Measurements from ENCODE around the gene SLC39A11. TPM values are rescaled to one million over a fixed set of nuclear protein-coding genes. Genes with fewer than 3 reads are reported as not detected.

Gene SLC39A11
- total RNA-seq, 2 experiments from 2014 or later = 9.7 to 12.2 TPM

- CTCF ChIA-PET = no interaction called here
- Histone ChIP-seq H3K27ac (ENCODE audit: low read depth in 1 of 2, low read length in 2 of 2) (no peak overlapping the region), H3K27me3 (ENCODE audit: control insufficient read depth in 1 of 2, insufficient read depth in 2 of 2, low read length in 2 of 2) (peaks cover 6 to 10% of the 10 kb centered on the region in 2 experiments), H3K9me3 (ENCODE audit: control insufficient read depth in 1 of 2, insufficient read depth in 1 of 2, low read length in 2 of 2) (no peaks in the 10 kb centered on the region), H3K4me1 (ENCODE audit: insufficient read depth, low read length) (no peaks in the 10 kb centered on the region), H3K36me3 (ENCODE audit: insufficient read depth, low read length) (no peaks in the 10 kb centered on the region), H3K4me3 (ENCODE audit: low read length) (no peak overlapping the region)
- POLR2A ChIA-PET = no interaction called here
- DNase-seq = no peak
- no peaks in the 10 kb centered on the region for H3K9me3 Mint-ChIP-seq
- TF ChIP-seq, protein P1, sequence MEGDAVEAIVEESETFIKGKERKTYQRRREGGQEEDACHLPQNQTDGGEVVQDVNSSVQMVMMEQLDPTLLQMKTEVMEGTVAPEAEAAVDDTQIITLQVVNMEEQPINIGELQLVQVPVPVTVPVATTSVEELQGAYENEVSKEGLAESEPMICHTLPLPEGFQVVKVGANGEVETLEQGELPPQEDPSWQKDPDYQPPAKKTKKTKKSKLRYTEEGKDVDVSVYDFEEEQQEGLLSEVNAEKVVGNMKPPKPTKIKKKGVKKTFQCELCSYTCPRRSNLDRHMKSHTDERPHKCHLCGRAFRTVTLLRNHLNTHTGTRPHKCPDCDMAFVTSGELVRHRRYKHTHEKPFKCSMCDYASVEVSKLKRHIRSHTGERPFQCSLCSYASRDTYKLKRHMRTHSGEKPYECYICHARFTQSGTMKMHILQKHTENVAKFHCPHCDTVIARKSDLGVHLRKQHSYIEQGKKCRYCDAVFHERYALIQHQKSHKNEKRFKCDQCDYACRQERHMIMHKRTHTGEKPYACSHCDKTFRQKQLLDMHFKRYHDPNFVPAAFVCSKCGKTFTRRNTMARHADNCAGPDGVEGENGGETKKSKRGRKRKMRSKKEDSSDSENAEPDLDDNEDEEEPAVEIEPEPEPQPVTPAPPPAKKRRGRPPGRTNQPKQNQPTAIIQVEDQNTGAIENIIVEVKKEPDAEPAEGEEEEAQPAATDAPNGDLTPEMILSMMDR (IDR thresholded peaks at IDR 0.05) = no peak
- H3K4me1 Mint-ChIP-seq (ENCODE audit: low read depth) = no peaks in the 10 kb centered on the region
- no peak for ATAC-seq (ENCODE audit: poor library complexity)
- H3K4me3 Mint-ChIP-seq = no peak overlapping the region
- intact Hi-C loops (cut with DNase I, micrococcal nuclease) = no loop called here
- H3K27ac Mint-ChIP-seq = no peak overlapping the region
- peaks cover 69% of the 10 kb centered on the region for H3K27me3 Mint-ChIP-seq
- H3K36me3 Mint-ChIP-seq (ENCODE audit: low read depth) = no peaks in the 10 kb centered on the region
These were observed 493.8 kb downstream of the SLC39A11 start for GRCh38 chr17:72598695-72599094.

DNA sequence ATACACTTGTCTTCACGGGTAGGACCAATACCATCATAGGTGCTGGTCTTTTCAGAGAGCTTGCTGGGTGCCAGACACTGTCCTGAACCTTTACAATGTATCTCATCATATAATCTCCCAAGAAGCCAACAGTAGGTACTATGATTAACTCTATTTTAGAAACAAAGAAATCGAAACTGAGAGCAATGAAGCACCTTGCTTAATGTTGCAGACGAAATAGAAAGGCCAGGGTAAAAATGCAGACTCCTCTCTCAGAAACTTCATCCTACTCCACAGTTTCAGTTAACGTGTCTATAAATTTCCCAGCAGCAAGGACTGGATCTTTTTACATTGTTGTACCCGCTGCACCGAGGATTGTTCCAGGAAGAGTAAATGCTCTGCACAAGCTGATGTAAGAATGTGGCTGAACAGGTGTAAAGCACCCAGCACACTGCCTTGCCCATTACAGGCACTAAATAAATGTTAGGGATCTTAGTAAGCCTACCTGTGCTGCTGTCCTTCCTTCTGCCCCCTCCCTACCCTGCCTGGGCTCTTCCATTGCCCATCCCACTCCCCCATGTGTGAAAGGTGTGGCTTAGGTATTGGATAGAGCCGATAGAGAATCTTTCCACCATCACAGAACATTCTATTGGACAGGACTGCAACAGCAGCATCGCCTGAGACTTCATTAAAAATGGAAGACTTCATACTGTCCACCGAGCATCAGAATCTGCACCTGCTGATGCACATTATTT, 495.0 kb downstream of the SLC39A11 start:
- no peaks in the 10 kb centered on the region for H3K36me3 Mint-ChIP-seq (ENCODE audit: low read depth)
- ATAC-seq (ENCODE audit: poor library complexity) (no peak), DNase-seq (no peak)
- H3K4me1 ChIP-seq (ENCODE audit: insufficient read depth, low read length) = peaks cover under 1% of the 10 kb centered on the region
- H3K36me3 ChIP-seq (ENCODE audit: insufficient read depth, low read length) = no peaks in the 10 kb centered on the region
- no peak overlapping the region for H3K4me3 ChIP-seq (ENCODE audit: low read length)
- H3K27ac ChIP-seq (ENCODE audit: low read depth in 1 of 2, low read length in 2 of 2) = no peak overlapping the region
- TF ChIP-seq, protein P1 (IDR thresholded peaks at IDR 0.05) = no peak
- ChIA-PET CTCF (no interaction called here), POLR2A (no interaction called here)
- intact Hi-C loops (cut with DNase I, micrococcal nuclease) = no loop called here
- no peaks in the 10 kb centered on the region for H3K9me3 ChIP-seq (ENCODE audit: control insufficient read depth in 1 of 2, insufficient read depth in 1 of 2, low read length in 2 of 2)
- no peaks in the 10 kb centered on the region for H3K9me3 Mint-ChIP-seq
- no peaks in the 10 kb centered on the region for H3K4me1 Mint-ChIP-seq (ENCODE audit: low read depth)
- no peak overlapping the region for H3K27ac Mint-ChIP-seq
- peaks cover 8 to 14% of the 10 kb centered on the region in 2 experiments for H3K27me3 ChIP-seq (ENCODE audit: control insufficient read depth in 1 of 2, insufficient read depth in 2 of 2, low read length in 2 of 2)
- H3K27me3 Mint-ChIP-seq = peaks cover 75% of the 10 kb centered on the region
- no peak overlapping the region for H3K4me3 Mint-ChIP-seq

Other genes with a start within 250 kb of the SLC39A11 start
- gene SSTR2, start 72.3 kb upstream of the SLC39A11 start, total RNA-seq = not detected
- 10 to 100 TPM; 83.0 to 86.2 TPM for gene COG1, start 100.4 kb upstream of the SLC39A11 start, total RNA-seq
- not detected for gene CPSF4L, start 169.2 kb upstream of the SLC39A11 start, total RNA-seq
- 1 to 10 TPM; 2.9 to 3.5 TPM for gene CDC42EP4, start 219.3 kb upstream of the SLC39A11 start, total RNA-seq